Stomach (tissue), 9 donors: ENCODE data around the gene TMEM179. TPM values are rescaled to one million over a fixed set of nuclear protein-coding genes. Genes with fewer than 3 reads are reported as not detected.
A peak's percentile ranks its signal among the peaks of the same experiment; 100 is the strongest.

ENCODE experiments used
- DNase-seq, 2 donors: peaks; one replicate each; pipeline versions ENCODE4 v3.0.0 to v3.0.0-alpha.2; 2013 to 2019
- H3K27ac ChIP-seq, 5 donors: fragments of 200-600 bp in 4 of 5; sonication (generic) in 4 of 5; one replicate each; pipeline ENCODE4 v1.5.1; 2013 to 2019; ENCODE audit warnings: mild to moderate bottlenecking in 1 of 5, moderate library complexity in 1 of 5
- H3K27me3 ChIP-seq, 3 donors: fragments of 200-600 bp; sonication (generic); one replicate each; pipeline ENCODE4 v1.5.1; 2017 to 2019; ENCODE audit warnings: mixed run types in 1 of 3
- H3K36me3 ChIP-seq, 4 donors: fragments of 200-600 bp; sonication (generic); 1 replicate in 3 of 4; 2 replicates in 1 of 4; pipeline ENCODE4 v1.5.1; 2016 to 2019
- H3K4me1 ChIP-seq, 4 donors: fragments of 200-600 bp; sonication (generic); one replicate each; pipeline ENCODE4 v1.5.1; 2016 to 2019
- H3K4me3 ChIP-seq, 4 donors: fragments of 200-600 bp; sonication (generic) in 3 of 4; one replicate each; pipeline ENCODE4 v1.5.1; 2016 to 2019; ENCODE audit warnings: mild to moderate bottlenecking in 1 of 4
- H3K9me3 ChIP-seq, 4 donors: fragments of 200-600 bp; sonication (generic); one replicate each; pipeline ENCODE4 v1.5.1; 2016 to 2019
- EP300 ChIP-seq: sonication (generic); formaldehyde crosslinking; IDR thresholded peaks from one replicate; pipeline ENCODE4 v1.6.1; 2017; ENCODE audit warnings: antibody characterized with exemption
- POLR2A ChIP-seq, 4 donors: fragments of 450-650 bp; IDR thresholded peaks; one replicate each; pipeline ENCODE4 v1.6.1; 2016; ENCODE audit warnings: antibody characterized with exemption in 4 of 4, control low read depth in 2 of 4, mild to moderate bottlenecking in 1 of 4, moderate library complexity in 1 of 4
- POLR2AphosphoS5 ChIP-seq, 3 donors: sonication (generic); formaldehyde crosslinking; IDR thresholded peaks; one replicate each; pipeline ENCODE4 v1.6.1; 2016; ENCODE audit warnings: antibody characterized with exemption in 3 of 3
- WGBS, 5 donors: extraction: QIAGEN DNeasy Blood & Tissue Kit in 3 of 5; methylation state at CpG; one replicate each; pipeline versions ENCODE4 v1.1.5 to v1.1.7; 2013 to 2018; 5-methylcytosine and 5-hydroxymethylcytosine counted together
- intact Hi-C: fragments of 100-400 bp; cut with DNase I; formaldehyde crosslinking; loops from one replicate; pipeline ENCODE4 v1.15.1; 2023; ENCODE audit warnings: low total_unique reads
- polyA plus RNA-seq, 3 donors: library from polyadenylated mRNA; stranded (reverse); fragments of 200-250 nt; gene quantifications; one replicate each; pipeline ENCODE4 v1.2.3, GENCODE V29; 2013
- total RNA-seq, 5 donors: library from RNA; depleted of rRNA; stranded (reverse); fragments of >200 nt; gene quantifications; one replicate each; pipeline versions ENCODE4 v1.1.0 to v1.2.3, GENCODE V29; 2014 to 2016
- TF ChIP-seq, protein P1 (sequence below), 7 experiments: fragments of 450-650 bp in 4 of 7; fragments of 200-600 bp in 3 of 7; sonication (generic) in 3 of 7; IDR thresholded peaks; one replicate each; pipeline ENCODE4 v1.5.1; 2016 to 2019; ENCODE audit warnings: antibody characterized with exemption in 7 of 7, control low read depth in 2 of 7, mild to moderate bottlenecking in 1 of 7
- donor health status: healthy with polysubstance abuse.
- donor health status: Bipolar disorder and iron deficiency.
- donor health status: healthy.

TMEM179 gene
- total and polyA plus RNA-seq, 8 donors: 0.58 to 4.6 (median 0.92) TPM; not detected in 3

DNA sequence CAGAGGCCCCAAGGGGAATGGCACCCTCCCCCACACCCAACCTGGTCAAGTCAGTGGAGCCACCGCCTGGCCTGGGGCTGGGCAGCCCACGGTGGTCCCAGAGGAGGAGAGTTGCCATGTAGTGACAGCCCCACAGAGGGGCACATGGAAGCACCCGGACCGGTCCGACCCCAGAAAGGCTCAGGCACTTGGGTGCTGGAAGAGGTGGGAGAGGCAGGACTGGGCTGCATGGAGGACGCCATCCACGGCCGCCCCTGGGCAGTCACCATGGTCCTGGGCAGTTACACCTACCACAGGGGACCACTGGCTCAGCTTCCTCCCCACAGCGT lies 37.9 kb upstream of the TMEM179 start:
- WGBS, 5 donors: 92 to 96% (median 93%) methylated on average over 9 of the region's 9 CpGs
- H3K9me3 ChIP-seq: peaks cover 0 to 9% (median 6%) of the 10 kb centered on the region in 4 donors
- peaks cover 0 to 7% (median 6%) of the 10 kb centered on the region in 4 donors for H3K4me1 ChIP-seq
- intact Hi-C loops: loop anchor here (10.0 kb wide), 1 partner anchor 508 kb away; the partner anchor contains the start of gene KIF26A
- H3K4me3 ChIP-seq: no peak overlapping the region
- peaks cover 0 to 44% (median 18%) of the 10 kb centered on the region in 3 donors for H3K27me3 ChIP-seq
- H3K36me3 ChIP-seq: no peaks in the 10 kb centered on the region
- H3K27ac ChIP-seq: no peak overlapping the region
- no peak for DNase-seq
- TF ChIP-seq, protein P1, sequence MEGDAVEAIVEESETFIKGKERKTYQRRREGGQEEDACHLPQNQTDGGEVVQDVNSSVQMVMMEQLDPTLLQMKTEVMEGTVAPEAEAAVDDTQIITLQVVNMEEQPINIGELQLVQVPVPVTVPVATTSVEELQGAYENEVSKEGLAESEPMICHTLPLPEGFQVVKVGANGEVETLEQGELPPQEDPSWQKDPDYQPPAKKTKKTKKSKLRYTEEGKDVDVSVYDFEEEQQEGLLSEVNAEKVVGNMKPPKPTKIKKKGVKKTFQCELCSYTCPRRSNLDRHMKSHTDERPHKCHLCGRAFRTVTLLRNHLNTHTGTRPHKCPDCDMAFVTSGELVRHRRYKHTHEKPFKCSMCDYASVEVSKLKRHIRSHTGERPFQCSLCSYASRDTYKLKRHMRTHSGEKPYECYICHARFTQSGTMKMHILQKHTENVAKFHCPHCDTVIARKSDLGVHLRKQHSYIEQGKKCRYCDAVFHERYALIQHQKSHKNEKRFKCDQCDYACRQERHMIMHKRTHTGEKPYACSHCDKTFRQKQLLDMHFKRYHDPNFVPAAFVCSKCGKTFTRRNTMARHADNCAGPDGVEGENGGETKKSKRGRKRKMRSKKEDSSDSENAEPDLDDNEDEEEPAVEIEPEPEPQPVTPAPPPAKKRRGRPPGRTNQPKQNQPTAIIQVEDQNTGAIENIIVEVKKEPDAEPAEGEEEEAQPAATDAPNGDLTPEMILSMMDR (IDR thresholded peaks at IDR 0.05): no peak
- TF ChIP-seq POLR2A (IDR thresholded peaks at IDR 0.05) (no peak), POLR2AphosphoS5 (IDR thresholded peaks at IDR 0.05) (no peak)

DNA sequence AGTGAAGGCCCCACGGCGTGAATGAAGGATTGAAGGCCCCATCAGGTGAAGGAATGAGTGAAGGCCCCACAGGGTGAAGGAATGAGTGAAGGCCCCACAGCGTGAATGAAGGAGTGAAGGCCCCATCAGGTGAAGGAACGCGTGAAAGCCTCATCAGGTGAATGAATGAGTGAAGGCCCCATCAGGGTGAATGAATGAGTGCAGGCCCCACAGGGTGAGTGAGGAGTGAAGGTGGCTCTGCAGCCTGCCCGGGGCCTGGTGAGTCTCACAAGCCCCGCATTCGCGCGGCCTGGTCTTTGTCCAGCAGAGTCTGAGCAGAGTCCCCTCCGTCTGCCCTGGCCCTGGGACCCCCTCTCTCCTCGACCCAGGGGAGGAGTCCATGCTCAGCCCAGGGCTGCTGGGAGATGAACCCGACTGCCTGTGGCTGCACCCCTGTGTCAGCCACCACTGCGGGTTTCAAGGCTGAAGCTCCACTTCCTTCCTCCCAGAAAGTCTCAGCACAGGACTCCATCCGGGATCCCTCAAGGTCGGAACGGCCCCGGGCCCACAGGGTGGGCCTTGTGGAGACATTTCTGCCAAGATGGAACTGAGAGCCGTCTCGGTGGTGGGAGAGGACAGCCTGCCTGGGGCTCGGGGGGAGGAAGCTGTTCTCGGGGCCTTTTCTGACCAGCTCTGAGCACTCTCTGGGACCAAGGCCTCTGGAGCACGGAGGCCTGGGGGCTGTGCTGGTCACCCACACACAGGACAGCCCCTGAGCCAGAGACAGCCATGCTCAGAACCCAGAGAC lies 37.4 kb upstream of the TMEM179 start:
- WGBS, 5 donors: 70 to 81% (median 76%) methylated on average over 14 to 23 of the region's 23 CpGs
- TF ChIP-seq POLR2AphosphoS5 (IDR thresholded peaks at IDR 0.05) (no peak), POLR2A (IDR thresholded peaks at IDR 0.05) (no peak)
- TF ChIP-seq, protein P1 (IDR thresholded peaks at IDR 0.05): no peak

GRCh38 chr14:104640681-104641080 lies 36.1 kb upstream of the TMEM179 start:
- Histone ChIP-seq H3K27ac (no peak overlapping the region), H3K4me3 (no peak overlapping the region), H3K36me3 (no peaks in the 10 kb centered on the region), H3K9me3 (peaks cover 0 to 8% (median 6%) of the 10 kb centered on the region in 4 donors), H3K27me3 (peaks cover 0 to 62% (median 25%) of the 10 kb centered on the region in 3 donors), H3K4me1 (peaks cover 0 to 7% (median 6%) of the 10 kb centered on the region in 4 donors)
- DNase-seq: no peak
- WGBS, 5 donors: 64 to 97% (median 69%) methylated on average over 4 to 10 of the region's 10 CpGs
- TF ChIP-seq EP300 (no peak), POLR2AphosphoS5 (IDR thresholded peaks at IDR 0.05) (no peak), POLR2A (IDR thresholded peaks at IDR 0.05) (no peak)
- TF ChIP-seq, protein P1 (IDR thresholded peaks at IDR 0.05): no peak
- intact Hi-C loops: loop anchor here (10.0 kb wide), 1 partner anchor 506 kb away; the partner anchor contains the start of gene KIF26A

More for the DNA sequence above, 37.4 kb upstream of the TMEM179 start:
- peaks cover 0 to 9% (median 6%) of the 10 kb centered on the region in 4 donors for H3K9me3 ChIP-seq
- DNase-seq: no peak
- H3K36me3 ChIP-seq: no peaks in the 10 kb centered on the region
- H3K27ac ChIP-seq: no peak overlapping the region
- intact Hi-C loops: loop anchor here (10.0 kb wide), 1 partner anchor 507 kb away; the partner anchor contains the start of gene KIF26A
- H3K4me1 ChIP-seq: peaks cover 0 to 7% (median 6%) of the 10 kb centered on the region in 4 donors
- peaks cover 0 to 50% (median 21%) of the 10 kb centered on the region in 3 donors for H3K27me3 ChIP-seq
- H3K4me3 ChIP-seq: no peak overlapping the region

DNA sequence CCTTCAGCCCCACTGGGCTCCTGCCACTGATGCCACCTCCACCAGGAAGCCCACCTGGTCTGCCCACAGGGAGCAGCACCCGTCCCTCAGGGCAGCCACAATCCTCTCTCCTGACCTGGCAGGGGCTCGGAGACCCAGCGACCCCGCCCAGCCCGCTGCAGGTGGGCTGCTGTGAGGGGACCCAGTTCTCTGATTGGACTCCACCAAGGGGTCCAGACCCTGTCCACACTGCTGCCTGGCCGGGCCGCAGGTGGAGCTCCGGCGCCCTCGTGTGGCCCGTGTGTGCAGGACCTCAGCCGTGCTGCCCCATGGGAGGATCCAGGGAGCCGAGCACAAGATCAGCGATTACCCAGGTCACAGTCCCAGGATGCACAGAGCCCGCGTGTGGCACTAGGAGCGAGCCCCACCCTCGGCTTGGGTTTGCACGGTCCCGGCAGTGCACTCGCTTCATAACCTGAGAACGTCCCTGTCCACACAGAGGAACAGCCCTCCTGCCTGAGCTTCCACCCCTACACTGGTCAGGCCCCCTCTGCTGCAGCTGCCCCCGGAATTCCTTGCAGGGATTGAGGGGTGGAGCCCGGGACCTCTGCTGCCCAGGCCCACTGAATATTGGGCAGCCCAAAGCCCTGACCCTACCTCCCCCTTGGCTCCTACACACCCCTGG lies 35.4 kb upstream of the TMEM179 start:
- peak; percentile 72 to 89 for DNase-seq
- Histone ChIP-seq H3K36me3 (no peaks in the 10 kb centered on the region), H3K27me3 (peaks cover 0 to 69% (median 31%) of the 10 kb centered on the region in 3 donors), H3K4me1 (peaks cover 0 to 7% (median 6%) of the 10 kb centered on the region in 4 donors), H3K9me3 (peaks cover 0 to 1% (median under 1%) of the 10 kb centered on the region in 4 donors), H3K27ac (no peak overlapping the region), H3K4me3 (no peak overlapping the region)
- intact Hi-C loops: loop anchor here (10.0 kb wide), 1 partner anchor 505 kb away; the partner anchor contains the start of gene KIF26A
- 4 to 25% (median 7%) methylated on average over 2 to 24 of the region's 24 CpGs for WGBS, 5 donors
- TF ChIP-seq POLR2AphosphoS5 (IDR thresholded peaks at IDR 0.05) (no peak), EP300 (no peak), POLR2A (IDR thresholded peaks at IDR 0.05) (no peak)
- TF ChIP-seq, protein P1 (IDR thresholded peaks at IDR 0.05): peak in 5 of 7 experiments; percentile 51 to 82 (median 73)
